ENCODE results near the gene AATF. TPM values are rescaled to one million over a fixed set of nuclear protein-coding genes. Genes with fewer than 3 reads are reported as not detected.

Gene AATF
- total RNA-seq, 1 experiment from 2014 or later = 61.0 TPM

DNA sequence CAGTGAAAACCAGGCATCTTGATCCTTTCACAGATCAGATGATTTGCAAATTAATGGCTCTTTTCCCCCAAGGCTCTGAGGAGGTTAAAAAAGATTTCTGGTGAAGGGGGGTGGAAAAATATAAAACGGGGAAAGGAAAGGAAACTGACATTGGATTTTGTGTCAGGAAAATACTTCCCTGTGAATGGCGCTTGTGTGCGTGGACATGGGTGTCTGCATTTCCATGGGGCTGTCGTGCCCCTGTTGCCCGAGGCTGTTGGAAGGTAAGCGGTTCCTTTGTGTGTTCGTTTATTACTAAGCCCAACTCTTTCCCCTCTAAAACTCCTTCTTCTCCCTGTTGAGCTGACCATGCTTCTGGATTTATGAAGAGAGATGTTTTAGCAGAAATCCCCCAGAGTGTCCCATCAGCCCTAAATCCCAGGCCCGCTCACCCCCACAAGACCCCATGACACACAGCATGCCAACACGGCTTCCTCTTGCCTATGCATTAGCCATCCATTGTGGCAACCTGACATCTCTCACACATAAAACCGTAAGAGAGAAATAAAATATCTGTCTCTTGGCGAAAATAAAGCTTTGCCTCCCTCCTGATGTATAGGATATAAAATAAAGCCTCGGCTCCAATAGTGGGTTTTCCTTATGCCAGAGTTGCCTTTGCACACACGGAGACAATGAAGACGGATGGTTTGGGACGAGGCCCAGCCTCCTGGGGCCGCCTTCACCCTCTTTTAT lies 18.7 kb upstream of the AATF start (continued):
- TF ChIP-seq SMAD4 (CRISPR knock-in tag; IDR thresholded peaks at IDR 0.05) (no peak), TEAD4 (CRISPR knock-in tag; IDR thresholded peaks at IDR 0.05) (no peak)

DNA sequence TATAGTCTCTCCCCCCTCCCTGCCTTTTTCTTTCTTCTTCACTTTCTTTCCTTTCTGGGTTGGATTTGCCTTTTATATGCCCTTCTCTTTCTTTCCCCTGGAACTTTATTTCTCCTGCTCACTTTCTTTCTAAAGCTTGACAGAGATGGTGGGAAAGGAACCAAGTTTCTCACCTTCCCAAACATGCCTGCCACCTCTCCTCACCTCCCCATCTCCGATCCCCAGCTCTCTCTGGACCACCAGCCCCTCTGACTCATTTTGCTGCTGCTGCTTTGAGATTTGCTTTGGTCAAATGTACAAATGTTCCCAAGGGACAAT lies 18.2 kb upstream of the AATF start:
- Mint-ChIP-seq H3K36me3 (no peaks in the 10 kb centered on the region), H3K4me3 (no peak overlapping the region), H3K4me1 (peaks cover 70% of the 10 kb centered on the region), H3K27ac (no peak overlapping the region), H3K9me3 (no peaks in the 10 kb centered on the region), H3K27me3 (ENCODE audit: low read depth) (peaks cover 84% of the 10 kb centered on the region)
- DNase-seq (ENCODE audit: low spot score) (no peak), ATAC-seq (no peak)
- POLR2A ChIA-PET = interaction anchor here (0.9 kb wide), 2 partner anchors 9 to 12 kb away, joined by 3 read pairs; no protein-coding TSS in a partner anchor
- CTCF ChIA-PET = no interaction called here
- TF ChIP-seq, protein P1, sequence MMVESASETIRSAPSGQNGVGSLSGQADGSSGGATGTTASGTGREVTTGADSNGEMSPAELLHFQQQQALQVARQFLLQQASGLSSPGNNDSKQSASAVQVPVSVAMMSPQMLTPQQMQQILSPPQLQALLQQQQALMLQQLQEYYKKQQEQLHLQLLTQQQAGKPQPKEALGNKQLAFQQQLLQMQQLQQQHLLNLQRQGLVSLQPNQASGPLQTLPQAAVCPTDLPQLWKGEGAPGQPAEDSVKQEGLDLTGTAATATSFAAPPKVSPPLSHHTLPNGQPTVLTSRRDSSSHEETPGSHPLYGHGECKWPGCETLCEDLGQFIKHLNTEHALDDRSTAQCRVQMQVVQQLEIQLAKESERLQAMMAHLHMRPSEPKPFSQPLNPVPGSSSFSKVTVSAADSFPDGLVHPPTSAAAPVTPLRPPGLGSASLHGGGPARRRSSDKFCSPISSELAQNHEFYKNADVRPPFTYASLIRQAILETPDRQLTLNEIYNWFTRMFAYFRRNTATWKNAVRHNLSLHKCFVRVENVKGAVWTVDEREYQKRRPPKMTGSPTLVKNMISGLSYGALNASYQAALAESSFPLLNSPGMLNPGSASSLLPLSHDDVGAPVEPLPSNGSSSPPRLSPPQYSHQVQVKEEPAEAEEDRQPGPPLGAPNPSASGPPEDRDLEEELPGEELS (CRISPR knock-in tag; IDR thresholded peaks at IDR 0.05) = no peak
- TF ChIP-seq ZNF671 (CRISPR knock-in tag; IDR thresholded peaks at IDR 0.05) = no peak
- TF ChIP-seq GABPB1 (CRISPR knock-in tag; IDR thresholded peaks at IDR 0.05) = no peak
- TF ChIP-seq, protein P2, sequence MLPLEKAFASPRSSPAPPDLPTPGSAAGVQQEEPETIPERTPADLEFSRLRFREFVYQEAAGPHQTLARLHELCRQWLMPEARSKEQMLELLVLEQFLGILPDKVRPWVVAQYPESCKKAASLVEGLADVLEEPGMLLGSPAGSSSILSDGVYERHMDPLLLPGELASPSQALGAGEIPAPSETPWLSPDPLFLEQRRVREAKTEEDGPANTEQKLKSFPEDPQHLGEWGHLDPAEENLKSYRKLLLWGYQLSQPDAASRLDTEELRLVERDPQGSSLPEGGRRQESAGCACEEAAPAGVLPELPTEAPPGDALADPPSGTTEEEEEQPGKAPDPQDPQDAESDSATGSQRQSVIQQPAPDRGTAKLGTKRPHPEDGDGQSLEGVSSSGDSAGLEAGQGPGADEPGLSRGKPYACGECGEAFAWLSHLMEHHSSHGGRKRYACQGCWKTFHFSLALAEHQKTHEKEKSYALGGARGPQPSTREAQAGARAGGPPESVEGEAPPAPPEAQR (CRISPR knock-in tag; IDR thresholded peaks at IDR 0.05) = no peak
- TF ChIP-seq, protein P3, sequence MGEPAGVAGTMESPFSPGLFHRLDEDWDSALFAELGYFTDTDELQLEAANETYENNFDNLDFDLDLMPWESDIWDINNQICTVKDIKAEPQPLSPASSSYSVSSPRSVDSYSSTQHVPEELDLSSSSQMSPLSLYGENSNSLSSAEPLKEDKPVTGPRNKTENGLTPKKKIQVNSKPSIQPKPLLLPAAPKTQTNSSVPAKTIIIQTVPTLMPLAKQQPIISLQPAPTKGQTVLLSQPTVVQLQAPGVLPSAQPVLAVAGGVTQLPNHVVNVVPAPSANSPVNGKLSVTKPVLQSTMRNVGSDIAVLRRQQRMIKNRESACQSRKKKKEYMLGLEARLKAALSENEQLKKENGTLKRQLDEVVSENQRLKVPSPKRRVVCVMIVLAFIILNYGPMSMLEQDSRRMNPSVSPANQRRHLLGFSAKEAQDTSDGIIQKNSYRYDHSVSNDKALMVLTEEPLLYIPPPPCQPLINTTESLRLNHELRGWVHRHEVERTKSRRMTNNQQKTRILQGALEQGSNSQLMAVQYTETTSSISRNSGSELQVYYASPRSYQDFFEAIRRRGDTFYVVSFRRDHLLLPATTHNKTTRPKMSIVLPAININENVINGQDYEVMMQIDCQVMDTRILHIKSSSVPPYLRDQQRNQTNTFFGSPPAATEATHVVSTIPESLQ (CRISPR knock-in tag; IDR thresholded peaks at IDR 0.05) = no peak
- TF ChIP-seq JUN (CRISPR knock-in tag; IDR thresholded peaks at IDR 0.05) = no peak
- no peak for TF ChIP-seq MXD4 (CRISPR knock-in tag; IDR thresholded peaks at IDR 0.05; ENCODE audit: borderline replicate concordance)
- no peak for TF ChIP-seq SMAD3 (CRISPR knock-in tag; IDR thresholded peaks at IDR 0.05; ENCODE audit: borderline replicate concordance)
- TF ChIP-seq, protein P4, sequence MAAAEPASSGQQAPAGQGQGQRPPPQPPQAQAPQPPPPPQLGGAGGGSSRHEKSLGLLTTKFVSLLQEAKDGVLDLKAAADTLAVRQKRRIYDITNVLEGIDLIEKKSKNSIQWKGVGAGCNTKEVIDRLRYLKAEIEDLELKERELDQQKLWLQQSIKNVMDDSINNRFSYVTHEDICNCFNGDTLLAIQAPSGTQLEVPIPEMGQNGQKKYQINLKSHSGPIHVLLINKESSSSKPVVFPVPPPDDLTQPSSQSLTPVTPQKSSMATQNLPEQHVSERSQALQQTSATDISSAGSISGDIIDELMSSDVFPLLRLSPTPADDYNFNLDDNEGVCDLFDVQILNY (CRISPR knock-in tag; IDR thresholded peaks at IDR 0.05) = no peak
- no peak for TF ChIP-seq ZNF317 (CRISPR knock-in tag; IDR thresholded peaks at IDR 0.05; ENCODE audit: borderline replicate concordance, low read depth)
- no peak for TF ChIP-seq OVOL2 (CRISPR knock-in tag; IDR thresholded peaks at IDR 0.05; ENCODE audit: borderline replicate concordance)
- TF ChIP-seq JAZF1 (CRISPR knock-in tag; IDR thresholded peaks at IDR 0.05) = no peak
- no peak for TF ChIP-seq NR1H2 (CRISPR knock-in tag; IDR thresholded peaks at IDR 0.05)
- TF ChIP-seq, protein P5, sequence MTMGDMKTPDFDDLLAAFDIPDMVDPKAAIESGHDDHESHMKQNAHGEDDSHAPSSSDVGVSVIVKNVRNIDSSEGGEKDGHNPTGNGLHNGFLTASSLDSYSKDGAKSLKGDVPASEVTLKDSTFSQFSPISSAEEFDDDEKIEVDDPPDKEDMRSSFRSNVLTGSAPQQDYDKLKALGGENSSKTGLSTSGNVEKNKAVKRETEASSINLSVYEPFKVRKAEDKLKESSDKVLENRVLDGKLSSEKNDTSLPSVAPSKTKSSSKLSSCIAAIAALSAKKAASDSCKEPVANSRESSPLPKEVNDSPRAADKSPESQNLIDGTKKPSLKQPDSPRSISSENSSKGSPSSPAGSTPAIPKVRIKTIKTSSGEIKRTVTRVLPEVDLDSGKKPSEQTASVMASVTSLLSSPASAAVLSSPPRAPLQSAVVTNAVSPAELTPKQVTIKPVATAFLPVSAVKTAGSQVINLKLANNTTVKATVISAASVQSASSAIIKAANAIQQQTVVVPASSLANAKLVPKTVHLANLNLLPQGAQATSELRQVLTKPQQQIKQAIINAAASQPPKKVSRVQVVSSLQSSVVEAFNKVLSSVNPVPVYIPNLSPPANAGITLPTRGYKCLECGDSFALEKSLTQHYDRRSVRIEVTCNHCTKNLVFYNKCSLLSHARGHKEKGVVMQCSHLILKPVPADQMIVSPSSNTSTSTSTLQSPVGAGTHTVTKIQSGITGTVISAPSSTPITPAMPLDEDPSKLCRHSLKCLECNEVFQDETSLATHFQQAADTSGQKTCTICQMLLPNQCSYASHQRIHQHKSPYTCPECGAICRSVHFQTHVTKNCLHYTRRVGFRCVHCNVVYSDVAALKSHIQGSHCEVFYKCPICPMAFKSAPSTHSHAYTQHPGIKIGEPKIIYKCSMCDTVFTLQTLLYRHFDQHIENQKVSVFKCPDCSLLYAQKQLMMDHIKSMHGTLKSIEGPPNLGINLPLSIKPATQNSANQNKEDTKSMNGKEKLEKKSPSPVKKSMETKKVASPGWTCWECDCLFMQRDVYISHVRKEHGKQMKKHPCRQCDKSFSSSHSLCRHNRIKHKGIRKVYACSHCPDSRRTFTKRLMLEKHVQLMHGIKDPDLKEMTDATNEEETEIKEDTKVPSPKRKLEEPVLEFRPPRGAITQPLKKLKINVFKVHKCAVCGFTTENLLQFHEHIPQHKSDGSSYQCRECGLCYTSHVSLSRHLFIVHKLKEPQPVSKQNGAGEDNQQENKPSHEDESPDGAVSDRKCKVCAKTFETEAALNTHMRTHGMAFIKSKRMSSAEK (CRISPR knock-in tag; IDR thresholded peaks at IDR 0.05; ENCODE audit: borderline replicate concordance) = no peak

All from WTC11 (cell line).